Keratinocyte (primary cell): Measurements from ENCODE around the gene CACNA1B. TPM values are rescaled to one million over a fixed set of nuclear protein-coding genes. Genes with fewer than 3 reads are reported as not detected.

ENCODE experiments used
- DNase-seq: peaks from one replicate; pipeline ENCODE4 v3.0.0-alpha.2; 2011; ENCODE audit warnings: low read depth, missing footprints, low spot score
- FAIRE-seq: peaks from 2 replicates; lab custom pipeline; 2011; peaks lifted over from hg19 to GRCh38; lab: Jason Lieb, UNC
- H2AFZ ChIP-seq: 2 replicates; pipeline ENCODE4 v1.6.0; 2012; ENCODE audit warnings: low read length, control low read depth, inconsistent platforms; ENCODE audit not compliant: control insufficient read depth
- H3K27ac ChIP-seq: 2 replicates; pipeline ENCODE4 v1.5.1; 2011; ENCODE audit warnings: low read length; ENCODE audit not compliant: control insufficient read depth, insufficient read depth
- H3K27me3 ChIP-seq: 3 replicates; pipeline ENCODE4 v1.6.0; 2011; ENCODE audit warnings: low read length; ENCODE audit not compliant: control insufficient read depth, insufficient read depth; ENCODE audit errors: extremely low read depth
- H3K36me3 ChIP-seq, 2 experiments: 2 replicates in 1 of 2; 3 replicates in 1 of 2; pipeline ENCODE4 v1.5.1; 2011; ENCODE audit warnings: low read length in 2 of 2, mild to moderate bottlenecking in 1 of 2; ENCODE audit not compliant: control insufficient read depth in 2 of 2, insufficient read depth in 2 of 2; ENCODE audit errors: extremely low read depth in 1 of 2
- H3K4me1 ChIP-seq: 3 replicates; pipeline ENCODE4 v1.5.1; 2011; ENCODE audit warnings: low read length; ENCODE audit not compliant: control insufficient read depth, insufficient read depth; ENCODE audit errors: extremely low read depth
- H3K4me2 ChIP-seq: 3 replicates; pipeline ENCODE4 v1.6.0; 2011; ENCODE audit warnings: low read depth, low read length; ENCODE audit not compliant: control insufficient read depth, insufficient read depth; ENCODE audit errors: extremely low read depth
- H3K4me3 ChIP-seq, 3 experiments: fragments of 200-600 bp in 1 of 3; sonication (generic) in 1 of 3; 2 replicates in 2 of 3; 3 replicates in 1 of 3; pipeline ENCODE4 v1.5.1; 2011 to 2016; ENCODE audit warnings: low read length in 3 of 3, mild to moderate bottlenecking in 3 of 3, control low read depth in 2 of 3, inconsistent platforms in 1 of 3, low read depth in 1 of 3, mixed read lengths in 1 of 3, mixed run types in 1 of 3, moderate library complexity in 1 of 3; ENCODE audit not compliant: control insufficient read depth in 2 of 3, insufficient read depth in 2 of 3; ENCODE audit errors: extremely low read depth in 1 of 3
- H3K79me2 ChIP-seq: 2 replicates; pipeline ENCODE4 v1.6.0; 2012; ENCODE audit warnings: low read length; ENCODE audit not compliant: control insufficient read depth, insufficient read depth
- H3K9ac ChIP-seq: 3 replicates; pipeline ENCODE4 v1.6.0; 2011; ENCODE audit warnings: low read length; ENCODE audit not compliant: control insufficient read depth, insufficient read depth; ENCODE audit errors: extremely low read depth
- H3K9me1 ChIP-seq: 3 replicates; pipeline ENCODE4 v1.6.0; 2011; ENCODE audit warnings: low read length; ENCODE audit not compliant: control insufficient read depth, insufficient read depth; ENCODE audit errors: extremely low read depth
- H3K9me3 ChIP-seq: 2 replicates; pipeline ENCODE4 v1.5.1; 2012; ENCODE audit warnings: low read depth, low read length; ENCODE audit not compliant: control insufficient read depth
- H4K20me1 ChIP-seq: 3 replicates; pipeline ENCODE4 v1.6.0; 2011; ENCODE audit warnings: low read length; ENCODE audit not compliant: control insufficient read depth, insufficient read depth; ENCODE audit errors: extremely low read depth
- CTCF ChIP-seq, 3 experiments: IDR thresholded peaks in 1 of 3; conservative IDR thresholded peaks in 1 of 3; optimal IDR thresholded peaks in 1 of 3; 2 replicates in 2 of 3; 3 replicates in 1 of 3; pipeline versions ENCODE3 to v1.5.1; 2011; ENCODE audit warnings: low read length in 3 of 3, mild to moderate bottlenecking in 3 of 3, moderate library complexity in 2 of 3, control low read depth in 1 of 3, inconsistent platforms in 1 of 3; ENCODE audit not compliant: insufficient read depth in 2 of 3; ENCODE audit errors: extremely low read depth in 1 of 3
- EZH2 ChIP-seq: IDR thresholded peaks from one replicate; pipeline ENCODE4 v1.6.1; 2012; ENCODE audit warnings: inconsistent platforms, mild to moderate bottlenecking, low read length, moderate library complexity
- dilution Hi-C: fragments of 300-500 bp; cut with MboI; formaldehyde crosslinking; loops from one replicate; pipeline ENCODE4 v1.7.0; 2020; ENCODE audit warnings: low sequenced_read_pairs; ENCODE audit not compliant: extremely low pct_ligation_motif_present
- polyA plus RNA-seq, 5 experiments: library from polyadenylated mRNA; depleted of rRNA in 3 of 5; stranded (reverse) in 3 of 5; stranded (forward) in 1 of 5; unstranded in 1 of 5; fragments of >200 nt; gene quantifications; 1 replicate in 1 of 5; 2 replicates in 3 of 5; 3 replicates in 1 of 5; pipeline versions ENCODE4 v1.2.1 to v1.2.3, GENCODE V29; 2011 to 2012; ENCODE audit warnings: missing spikeins in 2 of 5, low read depth in 1 of 5, low replicate concordance in 1 of 5

Gene CACNA1B
- polyA plus RNA-seq, 1 donor (not counting 4 experiments of a cell fraction or from before 2014, with no cell fraction given): 0.01 TPM

GRCh38 chr9:138068601-138069035, 191.0 kb downstream of the CACNA1B start:
- no peak for TF ChIP-seq EZH2
- TF ChIP-seq CTCF (optimal IDR thresholded peaks at IDR 0.05 in 1 of 3, IDR thresholded peaks at IDR 0.05 in 1 of 3, conservative IDR thresholded peaks at IDR 0.05 in 1 of 3; ENCODE audit: extremely low read depth in 1 of 3, insufficient read depth in 2 of 3, low read length in 3 of 3): no peak
- no peak overlapping the region for H3K4me2 ChIP-seq
- H3K36me3 ChIP-seq: no peaks in the 10 kb centered on the region
- no peak for FAIRE-seq
- no peak overlapping the region for H3K4me3 ChIP-seq
- no peaks in the 10 kb centered on the region for H3K9me3 ChIP-seq
- no peaks in the 10 kb centered on the region for H3K79me2 ChIP-seq
- no peaks in the 10 kb centered on the region for H3K27me3 ChIP-seq
- H3K4me1 ChIP-seq: no peaks in the 10 kb centered on the region
- no peak for DNase-seq
- no peak overlapping the region for H3K9ac ChIP-seq
- H2AFZ ChIP-seq: no peak overlapping the region
- H3K27ac ChIP-seq: no peak overlapping the region
- H3K9me1 ChIP-seq: no peaks in the 10 kb centered on the region
- no peaks in the 10 kb centered on the region for H4K20me1 ChIP-seq
- dilution Hi-C loops: no loop called here

DNA sequence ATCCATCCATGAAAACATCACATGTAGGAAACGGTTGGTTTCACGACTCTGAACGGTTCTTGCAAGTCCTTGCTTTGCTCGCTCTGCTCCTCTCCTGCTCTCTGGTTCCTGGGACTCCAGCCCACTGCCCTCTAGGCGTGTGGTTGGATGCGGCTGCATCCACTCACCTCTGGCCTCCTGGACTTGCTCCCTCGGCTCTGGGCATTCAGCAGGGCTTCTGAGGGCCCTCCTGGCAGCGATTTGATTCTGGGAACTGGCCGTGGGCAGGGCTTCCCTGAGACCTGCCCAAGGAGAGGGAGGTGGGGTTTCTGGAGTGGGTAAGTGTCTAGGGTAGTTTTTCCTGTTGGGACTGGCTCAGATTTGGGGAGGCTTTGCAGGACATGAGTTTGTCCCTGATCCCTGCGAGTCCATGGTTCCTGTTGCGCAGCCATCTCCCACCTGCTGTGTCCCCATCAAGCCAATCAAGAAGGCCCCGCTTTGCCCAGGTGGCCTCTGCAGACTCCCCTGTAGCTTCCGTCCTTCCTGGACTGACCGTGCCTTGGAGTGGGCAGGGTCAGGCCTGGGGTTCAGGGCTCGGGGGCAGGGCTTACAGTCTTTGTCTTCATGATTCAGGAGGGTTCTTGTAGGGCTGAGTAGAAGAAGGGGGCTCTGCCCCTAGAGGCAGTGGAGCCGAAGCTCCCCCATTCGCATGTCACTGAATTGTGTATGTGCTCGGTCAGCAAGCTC, 192.3 kb downstream of the CACNA1B start:
- Histone ChIP-seq H2AFZ (no peak overlapping the region), H3K9me3 (no peaks in the 10 kb centered on the region), H3K36me3 (no peaks in the 10 kb centered on the region), H3K4me1 (no peaks in the 10 kb centered on the region), H3K9ac (no peak overlapping the region), H3K4me3 (no peak overlapping the region), H3K9me1 (no peaks in the 10 kb centered on the region), H3K27ac (no peak overlapping the region), H3K27me3 (no peaks in the 10 kb centered on the region), H3K79me2 (no peaks in the 10 kb centered on the region), H4K20me1 (no peaks in the 10 kb centered on the region), H3K4me2 (no peak overlapping the region)
- DNase-seq (no peak), FAIRE-seq (no peak)
- no peak for TF ChIP-seq EZH2
- TF ChIP-seq CTCF (optimal IDR thresholded peaks at IDR 0.05 in 1 of 3, IDR thresholded peaks at IDR 0.05 in 1 of 3, conservative IDR thresholded peaks at IDR 0.05 in 1 of 3; ENCODE audit: extremely low read depth in 1 of 3, insufficient read depth in 2 of 3, low read length in 3 of 3): no peak
- dilution Hi-C loops: no loop called here
